Peyer's patch (tissue), 4 donors: ENCODE data around the gene TM7SF2.
A peak's percentile ranks its signal among the peaks of the same experiment; 100 is the strongest.

Experiments used
- CTCF ChIP-seq, 6 experiments: fragments of 450-650 bp in 4 of 6; fragments of 200-600 bp in 2 of 6; sonication (generic) in 1 of 6; IDR thresholded peaks; one replicate each; pipeline ENCODE4 v1.5.1; 2017 to 2019; ENCODE audit warnings: antibody characterized with exemption in 6 of 6, mild to moderate bottlenecking in 3 of 6, moderate library complexity in 1 of 6
- POLR2A ChIP-seq, 2 donors: fragments of 450-650 bp; IDR thresholded peaks; one replicate each; pipeline ENCODE4 v1.5.1; 2017; ENCODE audit warnings: antibody characterized with exemption in 2 of 2, mild to moderate bottlenecking in 2 of 2, moderate library complexity in 2 of 2

- peak in 1 of 6 experiments; percentile 4 for TF ChIP-seq CTCF (IDR thresholded peaks at IDR 0.05)
- no peak for TF ChIP-seq POLR2A (IDR thresholded peaks at IDR 0.05)
These were observed 34.2 kb upstream of the TM7SF2 start for GRCh38 chr11:65077451-65077850.
